HFF-Myc (cell line): ENCODE data around the gene LRRC3C.

Experiments used
- DNase-seq: peaks from one replicate; pipeline ENCODE4 v3.0.0-alpha.2; 2011; ENCODE audit warnings: low read depth; ENCODE audit errors: extremely low read depth
- H3K4me3 ChIP-seq: replicated peaks from 2 replicates; pipeline ENCODE4 v1.5.1; 2011; ENCODE audit warnings: low read depth, mild to moderate bottlenecking, control low read depth, low read length
- CTCF ChIP-seq: IDR thresholded peaks from 2 replicates; pipeline ENCODE4 v1.5.1; 2012; ENCODE audit warnings: mild to moderate bottlenecking, low read depth, low read length, control low read depth; ENCODE audit errors: missing control alignments

LRRC3C gene

GRCh38 chr17:39979016-39979670, 51.6 kb downstream of the LRRC3C start:
- no peak for DNase-seq
- no peak for TF ChIP-seq CTCF
- H3K4me3 ChIP-seq, result no peak overlapping the region

- peak overlapping the region; percentile 74 for H3K4me3 ChIP-seq
- no peak for DNase-seq
- peak; percentile 23 for TF ChIP-seq CTCF
Measured at GRCh38 chr17:39979893-39980350, 52.4 kb downstream of the LRRC3C start.

GRCh38 chr17:39980351-39981206, 53.0 kb downstream of the LRRC3C start, which contains the start of gene PSMD3:
Gene PSMD3 (plus strand): TSS chr17:39980807. CDS start chr17:39980971, 164 bp downstream.
- peak within 1 kb of the TSS; percentile 74 for H3K4me3 ChIP-seq
- peak; percentile 70 for TF ChIP-seq CTCF
- DNase-seq, result peak; percentile 100

- no peak for TF ChIP-seq CTCF
- no peak for DNase-seq
Measured at GRCh38 chr17:39981207-39981741, 53.7 kb downstream of the LRRC3C start.

GRCh38 chr17:39981766-39982375, 54.3 kb downstream of the LRRC3C start:
- TF ChIP-seq CTCF, result no peak
- DNase-seq, result no peak
- peak overlapping the region; percentile 74 for H3K4me3 ChIP-seq

More at GRCh38 chr17:39981207-39981741, 53.7 kb downstream of the LRRC3C start:
- H3K4me3 ChIP-seq, result peak overlapping the region; percentile 74

GRCh38 chr17:39988206-39988810, 60.8 kb downstream of the LRRC3C start:
- H3K4me3 ChIP-seq, result no peak overlapping the region
- TF ChIP-seq CTCF, result no peak
- DNase-seq, result no peak
